HepG2 (cell line): ENCODE measurements around the gene SMLR1. TPM values are rescaled to one million over a fixed set of nuclear protein-coding genes. Genes with fewer than 3 reads are reported as not detected.

Experiments
- E2F1 ChIP-seq: sonication (generic); formaldehyde crosslinking; IDR thresholded peaks from 2 replicates; pipeline ENCODE4 v1.5.0; 2020; ENCODE audit warnings: missing genetic modification reagents
- GMEB2 ChIP-seq: IDR thresholded peaks from 2 replicates; pipeline ENCODE4 v1.6.1; 2016; ENCODE audit warnings: missing biosample characterization, missing genetic modification reagents, low read depth
- HMGXB4 ChIP-seq, 2 experiments: sonication (generic) in 1 of 2; formaldehyde crosslinking in 1 of 2; IDR thresholded peaks; 2 replicates each; pipeline versions ENCODE4 v1.4.0 to v1.6.1; 2018 to 2020; ENCODE audit warnings: missing genetic modification reagents in 2 of 2, borderline replicate concordance in 1 of 2, low read depth in 1 of 2, mild to moderate bottlenecking in 1 of 2, missing biosample characterization in 1 of 2
- KLF12 ChIP-seq: sonication (generic); formaldehyde crosslinking; IDR thresholded peaks from 2 replicates; pipeline ENCODE4 v1.4.0; 2020; ENCODE audit warnings: missing genetic modification reagents, borderline replicate concordance
- PAF1 ChIP-seq: IDR thresholded peaks from 2 replicates; pipeline ENCODE4 v1.6.1; 2016; ENCODE audit warnings: missing genetic modification reagents, missing compliant biosample characterization
- PHF21A ChIP-seq: sonication (generic); formaldehyde crosslinking; IDR thresholded peaks from 2 replicates; pipeline ENCODE4 v1.5.0; 2020; ENCODE audit warnings: mild to moderate bottlenecking, missing genetic modification reagents
- SALL2 ChIP-seq: sonication (generic); formaldehyde crosslinking; IDR thresholded peaks from 2 replicates; pipeline ENCODE4 v1.8.1; 2023; ENCODE audit warnings: mild to moderate bottlenecking, missing genetic modification reagents, inconsistent platforms
- SRSF4 ChIP-seq: fragments of 200-400 bp; formaldehyde crosslinking; IDR thresholded peaks from one replicate; pipeline ENCODE4 v1.6.1; 2018; ENCODE audit warnings: mild to moderate bottlenecking, low read depth, low read length, moderate library complexity; ENCODE audit not compliant: poor library complexity, severe bottlenecking
- TFDP2 ChIP-seq: sonication (generic); formaldehyde crosslinking; IDR thresholded peaks from 2 replicates; pipeline ENCODE4 v1.4.0; 2020; ENCODE audit warnings: missing genetic modification reagents
- THRA ChIP-seq: sonication (generic); formaldehyde crosslinking; IDR thresholded peaks from 2 replicates; pipeline ENCODE4 v1.4.0; 2020; ENCODE audit warnings: missing genetic modification reagents, borderline replicate concordance
- TIGD3 ChIP-seq: sonication (generic); formaldehyde crosslinking; IDR thresholded peaks from 2 replicates; pipeline ENCODE4 v1.5.1; 2020; ENCODE audit warnings: mild to moderate bottlenecking, missing genetic modification reagents, borderline replicate concordance
- YY1 ChIP-seq: IDR thresholded peaks from 2 replicates; pipeline ENCODE4 v1.6.1; 2011; ENCODE audit warnings: low read length, low read depth, moderate library complexity, mild to moderate bottlenecking; ENCODE audit not compliant: insufficient read depth, insufficient replicate concordance
- ZGPAT ChIP-seq: IDR thresholded peaks from 2 replicates; pipeline ENCODE4 v1.6.1; 2016; ENCODE audit warnings: mild to moderate bottlenecking
- ZNF335 ChIP-seq: sonication (generic); formaldehyde crosslinking; IDR thresholded peaks from 2 replicates; pipeline ENCODE4 v1.4.0; 2020; ENCODE audit warnings: missing genetic modification reagents
- ZNF569 ChIP-seq: sonication (generic); formaldehyde crosslinking; IDR thresholded peaks from 2 replicates; pipeline ENCODE4 v1.5.0; 2020; ENCODE audit warnings: mild to moderate bottlenecking, missing genetic modification reagents, moderate library complexity, borderline replicate concordance
- ZNF816 ChIP-seq: sonication (generic); formaldehyde crosslinking; IDR thresholded peaks from 2 replicates; pipeline ENCODE4 v1.8.0; 2022; ENCODE audit warnings: missing genetic modification reagents, mild to moderate bottlenecking, borderline replicate concordance
- polyA plus RNA-seq, 8 experiments: library from polyadenylated mRNA; depleted of rRNA in 3 of 8; stranded (reverse) in 7 of 8; unstranded in 1 of 8; fragments of >200 nt; fragmentation: Illumina TruSeq in 4 of 8; extraction: Trizol in 4 of 8; gene quantifications; 2 replicates each; pipeline versions ENCODE4 v1.2.1 to v1.2.3, GENCODE V29; 2011 to 2016; ENCODE audit warnings: low read depth in 4 of 8, missing spikeins in 1 of 8, mixed read lengths in 1 of 8; ENCODE audit not compliant: insufficient read depth in 1 of 8
- total RNA-seq, 5 experiments: library from RNA; depleted of rRNA; stranded (reverse); fragments of >200 nt; fragmentation: Illumina TruSeq; extraction: Trizol; gene quantifications; 2 replicates each; pipeline ENCODE4 v1.2.3, GENCODE V29; 2016; ENCODE audit warnings: low read depth in 1 of 5

Gene SMLR1
- total and polyA plus RNA-seq, 2 of the 13 experiments (the other 11 are each of a cell fraction or from before 2014, with no cell fraction given): 41.8 to 104 TPM

GRCh38 chr6:130863415-130864230 lies 36.4 kb downstream of the SMLR1 start (continued):
- no peak for TF ChIP-seq SRSF4
- TF ChIP-seq E2F1 (CRISPR knock-in tag): 0 out of 2 replicates have a peak, but pooled peaks have one; percentile 16
- peak; percentile 100 for TF ChIP-seq ZGPAT (CRISPR knock-in tag)
- TF ChIP-seq TIGD3 (CRISPR knock-in tag): 0 out of 2 replicates have a peak, but pooled peaks have one; percentile 12
- peak; percentile 94 for TF ChIP-seq THRA (CRISPR knock-in tag)
- peak in 1 of 2 experiments; percentile 57; a peak in 1 of 4 replicates for TF ChIP-seq HMGXB4 (CRISPR knock-in tag; IDR thresholded peaks at IDR 0.05; ENCODE audit: borderline replicate concordance in 1 of 2, low read depth in 1 of 2)
- TF ChIP-seq KLF12 (CRISPR knock-in tag): peak; percentile 65; the same call in 1 of the 2 replicates
- peak; percentile 44 for TF ChIP-seq YY1
- TF ChIP-seq PHF21A (CRISPR knock-in tag): peak; percentile 95
- TF ChIP-seq TFDP2 (CRISPR knock-in tag): peak; percentile 74
- TF ChIP-seq SALL2: peak; percentile 81; the same call in 1 of the 2 replicates
- peak; percentile 79; the same call in 1 of the 2 replicates for TF ChIP-seq ZNF569 (CRISPR knock-in tag)
- TF ChIP-seq GMEB2 (CRISPR knock-in tag): no peak
- TF ChIP-seq ZNF335 (CRISPR knock-in tag): peak; percentile 47; the same call in 1 of the 2 replicates
- peak; percentile 94; the same call in 1 of the 2 replicates for TF ChIP-seq ZNF816 (CRISPR knock-in tag)
- no peak for TF ChIP-seq PAF1 (CRISPR knock-in tag)
